Keratinocyte (primary cell): ENCODE results near the gene DPP7. TPM values are rescaled to one million over a fixed set of nuclear protein-coding genes. Genes with fewer than 3 reads are reported as not detected.

ENCODE experiments used
- DNase-seq: peaks from one replicate; pipeline ENCODE4 v3.0.0-alpha.2; 2011; ENCODE audit warnings: low read depth, missing footprints, low spot score
- FAIRE-seq: peaks from 2 replicates; lab custom pipeline; 2011; peaks lifted over from hg19 to GRCh38; lab: Jason Lieb, UNC
- H2AFZ ChIP-seq: 2 replicates; pipeline ENCODE4 v1.6.0; 2012; ENCODE audit warnings: low read length, control low read depth, inconsistent platforms; ENCODE audit not compliant: control insufficient read depth
- H3K27ac ChIP-seq: 2 replicates; pipeline ENCODE4 v1.5.1; 2011; ENCODE audit warnings: low read length; ENCODE audit not compliant: control insufficient read depth, insufficient read depth
- H3K27me3 ChIP-seq: 3 replicates; pipeline ENCODE4 v1.6.0; 2011; ENCODE audit warnings: low read length; ENCODE audit not compliant: control insufficient read depth, insufficient read depth; ENCODE audit errors: extremely low read depth
- H3K36me3 ChIP-seq, 2 experiments: 2 replicates in 1 of 2; 3 replicates in 1 of 2; pipeline ENCODE4 v1.5.1; 2011; ENCODE audit warnings: low read length in 2 of 2, mild to moderate bottlenecking in 1 of 2; ENCODE audit not compliant: control insufficient read depth in 2 of 2, insufficient read depth in 2 of 2; ENCODE audit errors: extremely low read depth in 1 of 2
- H3K4me1 ChIP-seq: 3 replicates; pipeline ENCODE4 v1.5.1; 2011; ENCODE audit warnings: low read length; ENCODE audit not compliant: control insufficient read depth, insufficient read depth; ENCODE audit errors: extremely low read depth
- H3K4me2 ChIP-seq: 3 replicates; pipeline ENCODE4 v1.6.0; 2011; ENCODE audit warnings: low read depth, low read length; ENCODE audit not compliant: control insufficient read depth, insufficient read depth; ENCODE audit errors: extremely low read depth
- H3K4me3 ChIP-seq, 3 experiments: fragments of 200-600 bp in 1 of 3; sonication (generic) in 1 of 3; 2 replicates in 2 of 3; 3 replicates in 1 of 3; pipeline ENCODE4 v1.5.1; 2011 to 2016; ENCODE audit warnings: low read length in 3 of 3, mild to moderate bottlenecking in 3 of 3, control low read depth in 2 of 3, inconsistent platforms in 1 of 3, low read depth in 1 of 3, mixed read lengths in 1 of 3, mixed run types in 1 of 3, moderate library complexity in 1 of 3; ENCODE audit not compliant: control insufficient read depth in 2 of 3, insufficient read depth in 2 of 3; ENCODE audit errors: extremely low read depth in 1 of 3
- H3K79me2 ChIP-seq: 2 replicates; pipeline ENCODE4 v1.6.0; 2012; ENCODE audit warnings: low read length; ENCODE audit not compliant: control insufficient read depth, insufficient read depth
- H3K9ac ChIP-seq: 3 replicates; pipeline ENCODE4 v1.6.0; 2011; ENCODE audit warnings: low read length; ENCODE audit not compliant: control insufficient read depth, insufficient read depth; ENCODE audit errors: extremely low read depth
- H3K9me1 ChIP-seq: 3 replicates; pipeline ENCODE4 v1.6.0; 2011; ENCODE audit warnings: low read length; ENCODE audit not compliant: control insufficient read depth, insufficient read depth; ENCODE audit errors: extremely low read depth
- H3K9me3 ChIP-seq: 2 replicates; pipeline ENCODE4 v1.5.1; 2012; ENCODE audit warnings: low read depth, low read length; ENCODE audit not compliant: control insufficient read depth
- H4K20me1 ChIP-seq: 3 replicates; pipeline ENCODE4 v1.6.0; 2011; ENCODE audit warnings: low read length; ENCODE audit not compliant: control insufficient read depth, insufficient read depth; ENCODE audit errors: extremely low read depth
- EZH2 ChIP-seq: IDR thresholded peaks from one replicate; pipeline ENCODE4 v1.6.1; 2012; ENCODE audit warnings: inconsistent platforms, mild to moderate bottlenecking, low read length, moderate library complexity
- dilution Hi-C: fragments of 300-500 bp; cut with MboI; formaldehyde crosslinking; loops from one replicate; pipeline ENCODE4 v1.7.0; 2020; ENCODE audit warnings: low sequenced_read_pairs; ENCODE audit not compliant: extremely low pct_ligation_motif_present
- polyA plus RNA-seq, 5 experiments: library from polyadenylated mRNA; depleted of rRNA in 3 of 5; stranded (reverse) in 3 of 5; stranded (forward) in 1 of 5; unstranded in 1 of 5; fragments of >200 nt; gene quantifications; 1 replicate in 1 of 5; 2 replicates in 3 of 5; 3 replicates in 1 of 5; pipeline versions ENCODE4 v1.2.1 to v1.2.3, GENCODE V29; 2011 to 2012; ENCODE audit warnings: missing spikeins in 2 of 5, low read depth in 1 of 5, low replicate concordance in 1 of 5
- TF ChIP-seq, protein P1 (sequence below), 3 experiments: IDR thresholded peaks in 1 of 3; conservative IDR thresholded peaks in 1 of 3; optimal IDR thresholded peaks in 1 of 3; 2 replicates in 2 of 3; 3 replicates in 1 of 3; pipeline versions ENCODE3 to v1.5.1; 2011; ENCODE audit warnings: low read length in 3 of 3, mild to moderate bottlenecking in 3 of 3, moderate library complexity in 2 of 3, control low read depth in 1 of 3, inconsistent platforms in 1 of 3; ENCODE audit not compliant: insufficient read depth in 2 of 3; ENCODE audit errors: extremely low read depth in 1 of 3

The DPP7 gene
- polyA plus RNA-seq, 1 donor (not counting 4 experiments of a cell fraction or from before 2014, with no cell fraction given) = 35.3 TPM

DNA sequence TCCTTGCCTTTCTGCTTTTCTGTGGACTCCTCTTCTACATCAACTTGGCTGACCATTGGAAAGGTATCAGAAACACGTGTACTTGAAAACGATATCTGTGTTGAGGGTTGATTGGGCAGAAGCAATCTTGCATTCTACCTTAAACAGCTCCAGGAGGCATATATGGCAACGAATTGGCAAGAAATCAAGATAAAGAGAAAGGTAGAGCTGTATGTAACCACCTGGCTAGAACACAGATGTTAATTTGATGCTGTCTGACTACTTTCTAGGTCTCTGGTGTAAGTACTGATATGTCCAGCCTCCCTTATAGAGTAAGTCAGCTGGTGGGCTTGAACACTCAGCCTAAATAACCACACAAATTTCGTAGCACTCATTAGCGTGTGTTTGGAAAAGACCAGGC, 26.4 kb downstream of the DPP7 start:
- no peaks in the 10 kb centered on the region for H3K9me3 ChIP-seq
- H3K79me2 ChIP-seq = peaks cover 8% of the 10 kb centered on the region
- peaks cover 41% of the 10 kb centered on the region for H3K4me1 ChIP-seq
- no peak for DNase-seq
- peaks cover 2 to 13% of the 10 kb centered on the region in 2 experiments for H3K36me3 ChIP-seq
- H3K4me2 ChIP-seq = peak overlapping the region; percentile 99
- TF ChIP-seq, protein P1, sequence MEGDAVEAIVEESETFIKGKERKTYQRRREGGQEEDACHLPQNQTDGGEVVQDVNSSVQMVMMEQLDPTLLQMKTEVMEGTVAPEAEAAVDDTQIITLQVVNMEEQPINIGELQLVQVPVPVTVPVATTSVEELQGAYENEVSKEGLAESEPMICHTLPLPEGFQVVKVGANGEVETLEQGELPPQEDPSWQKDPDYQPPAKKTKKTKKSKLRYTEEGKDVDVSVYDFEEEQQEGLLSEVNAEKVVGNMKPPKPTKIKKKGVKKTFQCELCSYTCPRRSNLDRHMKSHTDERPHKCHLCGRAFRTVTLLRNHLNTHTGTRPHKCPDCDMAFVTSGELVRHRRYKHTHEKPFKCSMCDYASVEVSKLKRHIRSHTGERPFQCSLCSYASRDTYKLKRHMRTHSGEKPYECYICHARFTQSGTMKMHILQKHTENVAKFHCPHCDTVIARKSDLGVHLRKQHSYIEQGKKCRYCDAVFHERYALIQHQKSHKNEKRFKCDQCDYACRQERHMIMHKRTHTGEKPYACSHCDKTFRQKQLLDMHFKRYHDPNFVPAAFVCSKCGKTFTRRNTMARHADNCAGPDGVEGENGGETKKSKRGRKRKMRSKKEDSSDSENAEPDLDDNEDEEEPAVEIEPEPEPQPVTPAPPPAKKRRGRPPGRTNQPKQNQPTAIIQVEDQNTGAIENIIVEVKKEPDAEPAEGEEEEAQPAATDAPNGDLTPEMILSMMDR (optimal IDR thresholded peaks at IDR 0.05 in 1 of 3, IDR thresholded peaks at IDR 0.05 in 1 of 3, conservative IDR thresholded peaks at IDR 0.05 in 1 of 3; ENCODE audit: extremely low read depth in 1 of 3, insufficient read depth in 2 of 3, low read length in 3 of 3) = no peak
- no peak for TF ChIP-seq EZH2
- no peak overlapping the region for H3K9ac ChIP-seq
- H3K27ac ChIP-seq = no peak overlapping the region
- FAIRE-seq = no peak
- H3K4me3 ChIP-seq = peak overlapping the region in 2 of 3 experiments; percentile 76 to 93
- H2AFZ ChIP-seq = no peak overlapping the region
- dilution Hi-C loops = no loop called here
- H4K20me1 ChIP-seq = no peaks in the 10 kb centered on the region
- H3K27me3 ChIP-seq = no peaks in the 10 kb centered on the region
- peaks cover 1% of the 10 kb centered on the region for H3K9me1 ChIP-seq

DNA sequence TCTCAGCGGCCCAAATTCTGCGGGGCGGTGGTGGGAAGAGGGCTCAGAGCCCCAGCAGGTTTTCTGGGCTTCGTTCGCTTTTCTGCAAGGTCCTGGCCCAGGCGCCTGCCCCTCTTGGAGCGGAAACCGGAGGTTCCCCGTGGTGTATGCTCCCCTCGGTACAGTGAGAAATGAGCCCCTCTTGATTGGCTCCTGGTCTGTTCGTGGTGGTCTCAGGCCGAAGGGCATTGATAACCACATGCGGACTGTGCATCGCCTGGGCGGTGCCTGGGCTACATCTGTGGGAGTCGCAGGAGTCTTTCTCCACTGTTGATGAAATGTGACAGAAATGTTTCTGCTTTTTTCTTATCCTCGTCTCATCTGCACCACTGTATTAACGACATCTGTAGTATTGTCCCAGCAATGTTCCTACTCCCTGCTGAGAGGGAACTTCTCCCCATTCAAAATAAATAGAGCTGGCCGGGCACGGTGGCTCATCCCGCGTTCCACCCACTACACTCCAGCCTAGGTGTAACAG, 27.1 kb downstream of the DPP7 start:
- TF ChIP-seq, protein P1 (optimal IDR thresholded peaks at IDR 0.05 in 1 of 3, IDR thresholded peaks at IDR 0.05 in 1 of 3, conservative IDR thresholded peaks at IDR 0.05 in 1 of 3; ENCODE audit: extremely low read depth in 1 of 3, insufficient read depth in 2 of 3, low read length in 3 of 3) = no peak
- no peak for TF ChIP-seq EZH2

More for the DNA sequence above, 27.1 kb downstream of the DPP7 start:
- peak overlapping the region; percentile 69 to 93 (median 76) for H3K4me3 ChIP-seq
- H4K20me1 ChIP-seq = no peaks in the 10 kb centered on the region
- H3K36me3 ChIP-seq = peaks cover 4 to 13% of the 10 kb centered on the region in 2 experiments
- peaks cover 48% of the 10 kb centered on the region for H3K4me1 ChIP-seq
- peak overlapping the region; percentile 99 for H3K4me2 ChIP-seq
- no peaks in the 10 kb centered on the region for H3K9me3 ChIP-seq
- no peaks in the 10 kb centered on the region for H3K27me3 ChIP-seq
- H2AFZ ChIP-seq = peak overlapping the region; percentile 70
- DNase-seq = no peak
- H3K79me2 ChIP-seq = peaks cover 8% of the 10 kb centered on the region
- peak overlapping the region; percentile 82 for H3K9ac ChIP-seq
- dilution Hi-C loops = no loop called here
- FAIRE-seq = no peak
- H3K9me1 ChIP-seq = peaks cover 2% of the 10 kb centered on the region
- peak overlapping the region; percentile 90 for H3K27ac ChIP-seq
